Measurements from ENCODE around the gene CORO1C.

The CORO1C gene

GRCh38 chr12:108613548-108613947, 117.8 kb downstream of the CORO1C start:
- DNase-seq = no peak

GRCh38 chr12:108612788-108613282, 118.5 kb downstream of the CORO1C start:
- peak in 1 of 2 experiments; percentile 29 for DNase-seq

- peak; percentile 19 to 58 for DNase-seq
Observed at GRCh38 chr12:108611884-108612415, 119.4 kb downstream of the CORO1C start.

GRCh38 chr12:108610856-108611605, 120.3 kb downstream of the CORO1C start:
- no peak for DNase-seq

- no peak for DNase-seq
Observed at GRCh38 chr12:108610336-108610815, 120.9 kb downstream of the CORO1C start.

- DNase-seq = no peak
Observed at GRCh38 chr12:108609537-108610335, 121.6 kb downstream of the CORO1C start.

- DNase-seq = no peak
Observed at GRCh38 chr12:108608616-108609015, 122.7 kb downstream of the CORO1C start.

GRCh38 chr12:108607981-108608600, 123.2 kb downstream of the CORO1C start:
- DNase-seq = no peak

- DNase-seq = no peak
Observed at GRCh38 chr12:108606492-108606891, 124.8 kb downstream of the CORO1C start.

DNA sequence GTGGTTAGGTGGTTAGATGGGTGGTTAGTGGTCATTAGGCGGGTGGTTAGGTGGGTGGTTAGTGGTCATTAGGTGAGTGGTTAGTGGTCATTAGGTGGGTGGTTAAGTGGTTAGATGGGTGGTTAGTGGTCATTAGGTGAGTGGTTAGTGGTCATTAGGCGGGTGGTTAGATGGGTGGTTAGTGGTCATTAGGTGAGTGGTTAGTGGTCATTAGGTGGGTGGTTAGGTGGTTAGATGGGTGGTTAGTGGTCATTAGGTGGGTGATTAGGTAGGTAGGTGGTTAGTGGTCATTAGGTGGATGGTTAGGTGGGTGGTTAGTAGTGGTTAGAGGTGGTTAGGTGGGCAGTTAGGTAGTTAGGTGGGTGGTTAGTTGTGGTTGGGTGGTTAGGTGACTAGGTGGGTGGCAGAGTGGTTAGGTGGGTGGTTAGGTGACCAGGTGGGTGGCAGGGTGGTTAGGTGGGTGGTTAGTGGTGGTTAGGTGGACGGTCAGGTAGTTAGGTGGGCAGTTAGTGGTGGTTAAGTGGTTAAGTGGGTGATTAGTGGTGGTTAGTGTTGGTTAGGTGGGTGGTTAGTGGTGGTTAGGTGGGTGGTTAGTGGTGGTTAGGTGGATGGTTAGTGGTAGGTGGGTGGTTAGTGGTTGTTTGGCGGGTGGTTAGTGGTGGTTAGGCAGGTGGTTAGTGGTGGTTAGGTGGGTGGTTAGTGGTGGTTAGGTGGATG, 125.5 kb downstream of the CORO1C start:
- DNase-seq = no peak

- no peak for DNase-seq
Observed at GRCh38 chr12:108605000-108605689, 126.2 kb downstream of the CORO1C start.

DNA sequence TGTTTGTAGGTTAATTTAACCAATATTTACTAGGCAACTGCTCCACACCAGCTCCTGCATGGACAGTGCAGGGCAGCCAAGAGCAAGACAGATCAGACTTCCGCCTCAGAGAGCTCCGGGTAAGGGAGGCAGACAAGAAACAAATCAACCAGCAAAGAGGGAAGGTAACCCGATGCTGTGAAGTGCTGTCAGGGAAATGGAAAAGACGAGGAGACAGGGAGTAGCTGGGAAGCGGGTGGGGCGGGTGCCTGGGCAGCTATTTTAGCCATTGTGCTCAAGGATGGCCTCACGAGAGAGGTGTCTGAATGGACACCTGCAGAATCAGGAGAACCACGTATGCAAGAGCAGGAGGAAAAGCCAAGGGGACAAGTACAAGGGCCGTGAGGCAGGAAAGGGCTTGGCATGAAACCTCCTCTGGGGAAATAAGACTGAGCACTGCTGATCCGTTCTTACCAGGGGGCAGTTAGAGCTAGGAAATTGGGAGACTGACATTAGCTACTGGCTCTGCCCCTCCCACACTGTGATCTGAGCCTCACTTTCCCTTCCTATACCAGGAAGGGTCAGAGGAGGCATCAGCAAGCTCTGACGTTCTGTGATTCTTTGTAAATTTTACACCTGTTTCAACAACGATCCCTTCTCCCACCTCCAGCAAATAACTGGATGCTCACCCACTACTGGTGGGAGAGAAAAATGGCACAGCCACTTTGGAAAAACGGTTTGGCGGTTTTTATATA, 126.9 kb downstream of the CORO1C start:
- no peak for DNase-seq

GRCh38 chr12:108603743-108604142, 127.6 kb downstream of the CORO1C start:
- no peak for DNase-seq

GRCh38 chr12:108602976-108603704, 128.2 kb downstream of the CORO1C start:
- DNase-seq = no peak

- no peak for DNase-seq
Observed at GRCh38 chr12:108602209-108602705, 129.1 kb downstream of the CORO1C start.

DNA sequence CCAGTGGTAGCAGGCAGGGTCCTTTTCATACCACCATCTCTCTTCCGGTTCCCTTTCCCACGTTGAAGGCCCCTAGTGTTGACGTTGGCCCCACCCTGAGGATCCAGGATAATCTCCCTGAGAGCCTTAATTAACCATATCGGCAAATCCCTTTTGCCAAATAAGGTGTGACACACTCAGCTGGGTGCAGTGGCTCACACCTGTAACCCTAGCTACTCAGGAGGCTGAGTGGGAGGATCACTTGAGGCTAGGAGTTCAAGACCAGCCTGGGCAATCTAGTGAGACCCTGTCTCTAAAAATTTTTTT, 130.7 kb downstream of the CORO1C start:
- DNase-seq = no peak

DNA sequence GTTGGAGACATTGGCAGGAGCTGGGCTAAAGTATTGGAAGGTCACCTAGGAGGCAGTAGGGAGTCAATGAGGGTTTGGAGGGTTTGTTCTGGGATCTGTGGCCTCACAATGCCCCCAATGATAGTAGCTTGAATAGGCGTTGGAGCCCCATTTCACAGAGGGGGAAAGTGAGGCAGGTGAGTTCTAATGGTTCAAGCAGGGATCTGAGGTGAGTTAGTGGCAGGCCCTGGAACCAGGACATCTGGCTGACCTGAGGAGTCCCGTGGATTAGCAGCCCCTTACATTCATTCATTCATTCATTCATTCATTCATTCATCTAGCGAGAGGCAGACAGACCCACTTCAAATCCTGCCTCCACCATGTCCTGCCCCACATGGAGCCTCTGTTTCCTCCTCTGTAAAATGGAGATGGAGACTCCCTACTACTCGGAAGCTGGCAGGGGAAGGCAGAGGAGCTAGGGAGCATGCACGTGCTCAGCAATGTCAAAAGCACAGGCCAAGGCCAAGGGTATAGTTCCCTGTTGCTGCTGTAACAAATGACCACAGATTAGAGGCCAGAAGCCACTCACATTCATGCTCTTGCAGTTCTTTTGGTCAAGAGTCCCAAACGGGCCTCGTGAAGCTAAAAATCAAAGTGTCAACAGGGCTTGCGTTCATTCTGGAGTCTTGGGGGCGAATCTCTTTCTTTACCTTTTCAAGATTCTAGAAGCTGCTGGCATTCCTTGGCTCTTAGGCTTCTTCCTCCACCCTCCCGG, 131.2 kb downstream of the CORO1C start:
- no peak for DNase-seq

- DNase-seq = no peak
Observed at GRCh38 chr12:108599541-108599940, 131.8 kb downstream of the CORO1C start.

DNA sequence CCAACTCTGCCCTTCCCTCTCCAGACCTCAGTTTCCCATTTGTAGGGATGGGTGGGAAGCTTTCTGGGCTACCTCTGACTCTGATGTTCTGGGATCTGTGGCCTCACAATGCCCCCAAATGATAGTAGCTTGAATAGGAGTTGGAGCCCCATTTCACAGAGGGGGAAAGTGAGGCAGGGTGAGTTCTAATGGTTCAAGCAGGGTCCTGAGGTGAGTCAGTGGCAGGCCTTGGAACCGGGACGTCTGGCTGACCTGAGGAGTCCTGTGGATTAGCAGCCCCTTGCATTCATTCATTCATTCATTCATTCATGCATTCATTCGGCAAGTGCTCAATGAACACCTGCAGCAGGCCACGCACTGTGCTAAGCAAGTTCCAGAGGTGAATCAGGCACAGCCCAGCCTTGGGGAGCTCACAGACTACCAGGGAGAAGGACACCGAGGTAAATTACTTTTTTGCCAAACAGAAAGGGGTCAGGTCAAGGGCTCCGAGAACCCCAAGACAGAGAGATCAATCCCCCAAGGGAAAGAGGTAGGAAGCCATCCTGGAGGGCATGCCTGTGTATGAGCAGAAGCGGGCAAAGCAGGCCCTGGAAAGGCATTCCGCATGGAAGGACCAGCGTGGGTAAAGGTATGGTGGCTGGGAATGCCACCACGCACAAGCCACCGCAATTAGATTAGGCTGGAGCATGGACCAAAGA, 132.6 kb downstream of the CORO1C start:
- DNase-seq = no peak
